ENCODE measurements around the gene TBC1D8.

DNA sequence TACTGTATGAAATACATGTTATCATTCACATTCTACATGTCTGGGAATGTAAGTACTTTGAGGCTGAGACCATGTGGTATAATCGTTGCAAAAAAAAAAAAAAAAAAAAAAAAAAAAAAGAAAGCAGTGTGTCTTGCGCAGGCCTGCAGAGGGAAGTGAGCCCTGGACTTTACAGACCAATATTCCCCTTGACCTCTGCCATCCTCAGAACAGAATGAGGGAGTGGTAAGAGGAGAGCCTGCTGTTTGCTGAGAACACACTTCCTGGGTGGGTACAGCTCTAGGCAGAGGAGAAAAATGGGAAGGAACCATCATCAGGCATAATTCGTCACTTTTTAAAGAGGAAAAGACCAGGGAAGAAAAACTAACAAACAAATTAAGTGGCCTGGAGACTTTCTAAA, 28.8 kb upstream of the TBC1D8 start:
- TF ChIP-seq POLR2AphosphoS5 (IDR thresholded peaks at IDR 0.05; ENCODE audit: borderline replicate concordance, low read depth, low read length) (no peak), EZH2 (IDR thresholded peaks at IDR 0.05) (no peak)
